ENCODE measurements around the gene NOL9.

NOL9 gene

GRCh38 chr1:6486433-6487011, 67.8 kb downstream of the NOL9 start:
- no peak for FAIRE-seq

- no peak for FAIRE-seq
These were observed 68.9 kb downstream of the NOL9 start for GRCh38 chr1:6485168-6486101.

GRCh38 chr1:6484826-6485167, 69.5 kb downstream of the NOL9 start:
- FAIRE-seq: no peak

- no peak for FAIRE-seq
These were observed 70.6 kb downstream of the NOL9 start for GRCh38 chr1:6483761-6484117.

GRCh38 chr1:6483017-6483760, 71.1 kb downstream of the NOL9 start:
- FAIRE-seq: no peak

- no peak for FAIRE-seq
These were observed 72.5 kb downstream of the NOL9 start for GRCh38 chr1:6481820-6482219.

- no peak for FAIRE-seq
These were observed 77.1 kb downstream of the NOL9 start for GRCh38 chr1:6477039-6477820.

GRCh38 chr1:6476483-6476882, 77.8 kb downstream of the NOL9 start:
- no peak for FAIRE-seq

GRCh38 chr1:6475381-6476133, 78.8 kb downstream of the NOL9 start:
- FAIRE-seq: no peak

- FAIRE-seq: no peak
These were observed 79.5 kb downstream of the NOL9 start for GRCh38 chr1:6474815-6475282.

- FAIRE-seq: no peak
These were observed 80.1 kb downstream of the NOL9 start for GRCh38 chr1:6473974-6474814.

GRCh38 chr1:6473156-6473555, 81.2 kb downstream of the NOL9 start:
- no peak for FAIRE-seq

- no peak for FAIRE-seq
These were observed 81.9 kb downstream of the NOL9 start for GRCh38 chr1:6472391-6472790.

GRCh38 chr1:6471970-6472368, 82.3 kb downstream of the NOL9 start:
- FAIRE-seq: no peak

All from islet of Langerhans (tissue), 1 donor.